HG03108 (cell line): Measurements from ENCODE around the gene WDR35.

Experiments used
- ATAC-seq: cut with Tn5 transposase; IDR thresholded peaks from one replicate; pipeline ENCODE4 v1.9.1; 2021; ENCODE audit warnings: moderate library complexity; ENCODE audit not compliant: unreplicated experiment

The WDR35 gene

DNA sequence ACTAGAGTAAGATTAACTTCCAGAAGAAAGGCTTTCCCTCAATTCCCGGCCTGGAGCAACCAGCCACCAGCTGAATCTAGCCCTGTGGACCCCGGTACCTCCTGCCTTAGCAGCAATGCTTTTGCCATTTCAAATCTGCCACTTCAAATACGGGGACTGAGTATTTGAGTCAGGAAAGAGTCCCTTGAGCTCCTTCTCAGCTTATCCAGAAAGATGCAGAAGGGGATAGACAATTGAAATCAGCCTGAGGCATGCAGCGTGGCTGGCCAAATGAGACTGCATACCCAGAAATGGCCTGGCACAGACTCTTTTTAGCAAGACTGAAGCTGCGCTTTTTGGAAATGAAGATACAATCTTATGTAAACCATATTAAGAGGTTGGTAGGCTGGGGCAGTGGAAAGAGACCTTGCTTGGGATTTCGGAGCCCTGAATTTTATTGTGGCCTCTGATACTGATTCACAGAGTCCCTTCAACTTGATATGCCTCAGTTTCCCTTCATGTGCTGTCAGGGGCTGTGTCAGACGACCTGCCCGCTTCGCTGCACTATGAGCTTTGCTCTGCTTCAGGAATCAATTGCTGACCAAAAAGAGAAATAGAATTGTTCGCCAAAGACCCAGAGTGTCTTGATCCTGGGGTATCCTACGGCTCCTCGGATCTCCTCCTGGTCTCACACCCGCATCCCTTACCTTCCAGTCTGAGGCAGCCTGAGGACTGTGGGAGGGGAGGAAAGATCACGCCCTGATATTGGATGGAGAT lies 21.5 kb upstream of the WDR35 start:
- no peak for ATAC-seq

DNA sequence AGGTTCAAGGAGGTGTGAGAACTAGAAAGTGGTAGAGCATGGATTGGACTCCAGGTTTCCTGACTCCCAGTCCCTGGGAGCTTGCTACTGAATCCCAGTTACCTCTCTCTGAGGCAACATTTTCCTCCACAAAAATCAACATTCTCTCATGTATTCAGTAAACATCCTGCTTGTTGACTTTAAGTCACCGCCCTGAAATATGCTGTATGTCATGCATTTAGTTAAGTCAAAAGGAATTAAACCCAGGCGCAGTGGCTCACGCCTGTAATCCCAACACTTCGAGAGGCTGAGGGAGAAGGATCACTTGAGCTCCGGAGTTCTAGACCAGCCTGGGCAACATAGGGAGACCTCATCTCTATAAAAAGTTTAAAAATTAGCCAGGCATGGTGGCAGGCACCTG lies 18.8 kb upstream of the WDR35 start:
- no peak for ATAC-seq

DNA sequence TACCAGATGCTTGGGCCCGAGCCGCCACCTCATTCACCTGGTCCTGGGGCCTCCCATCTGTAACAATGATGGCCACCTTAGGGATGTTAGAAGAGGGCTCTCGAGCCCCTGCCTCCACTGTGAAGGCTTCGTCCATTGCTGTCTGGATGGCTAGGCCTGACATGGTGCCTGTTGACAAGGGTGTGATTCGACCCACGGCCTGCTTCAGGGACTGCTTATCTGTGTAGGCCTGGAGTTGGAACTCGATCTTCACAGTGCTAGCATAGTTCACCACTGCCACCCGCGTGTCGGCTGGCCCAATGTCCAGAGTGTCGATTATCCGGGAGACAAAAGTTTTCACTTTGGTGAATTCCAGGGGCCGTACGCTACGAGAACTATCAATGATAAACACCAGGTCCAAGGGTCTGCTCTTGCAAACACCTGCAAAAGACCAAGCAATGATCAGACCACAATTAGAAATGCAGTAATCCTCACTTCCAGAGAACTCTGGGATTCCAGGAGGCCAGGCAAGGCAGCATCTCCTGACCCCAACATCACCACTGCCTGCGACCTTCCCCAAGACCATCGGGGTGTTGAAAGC lies 16.1 kb upstream of the WDR35 start:
- no peak for ATAC-seq

DNA sequence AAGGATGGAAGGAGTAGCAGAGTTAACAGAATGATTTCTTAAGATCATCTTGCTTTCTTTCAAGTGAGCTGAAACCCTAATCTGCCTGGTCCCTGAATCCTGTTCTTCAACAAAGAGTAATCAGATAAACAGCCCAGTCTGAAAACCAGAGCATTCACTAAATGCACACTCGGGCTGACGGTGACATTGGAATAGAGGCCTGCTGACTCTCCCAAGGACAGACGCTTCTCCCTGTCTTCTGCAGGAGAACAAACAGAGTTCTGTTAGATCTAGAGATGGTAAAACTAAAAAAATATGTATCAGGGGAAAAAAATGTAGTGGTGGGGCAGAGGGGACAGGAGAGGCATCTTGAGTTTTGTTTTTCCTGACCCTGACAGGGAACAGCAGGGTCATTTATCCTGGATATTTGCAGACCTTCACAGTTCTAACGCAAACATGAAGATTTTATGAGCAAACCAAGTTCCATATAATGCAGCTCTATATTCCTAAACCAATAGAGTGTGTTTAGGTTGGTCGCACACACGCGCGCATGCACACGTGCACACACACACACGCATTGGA lies 15.2 kb upstream of the WDR35 start:
- no peak for ATAC-seq

DNA sequence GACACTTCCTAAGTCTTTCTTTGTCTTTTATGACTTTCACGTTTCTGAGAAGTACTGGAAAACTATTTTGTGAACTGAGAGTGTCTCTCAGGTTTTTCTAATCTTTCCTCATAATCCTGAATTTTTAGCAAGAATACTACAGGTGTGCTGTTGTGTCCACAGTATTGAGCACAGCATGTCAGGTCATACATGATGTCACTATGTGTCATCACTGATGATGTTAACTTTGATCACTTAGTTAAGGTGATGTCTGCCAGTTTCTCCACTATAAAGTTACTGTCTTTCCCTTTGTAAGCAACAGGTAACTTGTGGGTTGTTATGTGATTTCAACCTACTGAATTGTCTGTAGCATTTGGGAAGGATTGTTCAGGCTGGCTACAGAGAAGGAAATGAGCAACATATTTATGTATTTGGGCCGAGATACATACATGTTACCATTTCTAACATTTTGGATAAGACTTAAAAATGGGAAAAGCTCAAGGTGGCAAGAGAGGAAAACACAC lies 11.5 kb upstream of the WDR35 start:
- no peak for ATAC-seq

DNA sequence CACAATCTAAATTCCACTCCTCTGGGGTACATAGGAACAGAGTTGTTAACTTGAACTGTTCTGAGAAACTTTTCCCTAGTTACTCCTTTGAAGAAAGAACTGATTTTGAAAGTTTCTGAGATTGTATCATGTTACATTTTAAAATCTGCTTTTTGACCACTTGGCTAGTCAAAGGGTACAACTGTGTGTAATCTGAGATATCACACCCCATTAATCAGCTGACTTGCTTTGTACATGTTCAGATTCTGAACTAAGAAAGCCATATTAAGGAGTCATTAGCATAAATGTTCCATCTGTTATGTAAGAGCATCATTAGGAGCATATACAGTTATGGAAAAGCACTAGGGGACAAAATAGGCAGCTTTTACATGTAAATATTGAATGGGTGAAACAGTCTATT lies 3.8 kb upstream of the WDR35 start:
- ATAC-seq: no peak

DNA sequence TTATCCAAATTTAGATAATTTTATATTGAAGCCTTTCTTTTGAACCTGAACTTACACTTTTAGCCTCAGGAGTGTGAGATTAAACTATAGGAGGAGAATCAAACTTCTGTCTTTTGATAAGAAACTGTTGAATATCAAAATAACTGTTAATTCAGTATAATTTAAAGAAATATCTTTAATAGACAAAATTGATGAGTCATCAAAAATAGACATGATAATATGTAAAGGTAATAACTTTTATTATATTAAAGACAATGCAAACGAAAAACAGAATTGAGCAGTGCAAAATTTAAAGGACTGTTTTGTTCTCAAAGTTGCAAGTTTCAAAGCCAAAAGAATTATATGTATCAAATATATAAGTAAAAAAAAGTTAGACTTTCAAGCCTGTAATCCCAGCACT lies 2.0 kb upstream of the WDR35 start:
- ATAC-seq: no peak

DNA sequence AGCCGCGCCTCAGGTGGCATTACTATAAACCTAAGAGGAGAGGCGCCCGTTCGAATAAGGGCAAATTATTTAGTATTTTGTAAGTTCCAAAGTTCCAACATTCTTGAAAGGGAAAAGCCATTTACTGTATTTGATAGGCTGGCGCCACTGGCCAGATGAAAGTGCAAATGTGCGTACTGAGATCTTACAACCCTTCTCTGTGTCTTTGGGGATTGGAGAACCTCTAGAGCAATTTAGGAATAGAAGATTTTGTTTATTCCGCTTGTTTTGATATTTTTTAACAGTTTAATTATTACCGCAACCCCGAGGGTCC lies 467 bp upstream of the WDR35 start:
- ATAC-seq: no peak

DNA sequence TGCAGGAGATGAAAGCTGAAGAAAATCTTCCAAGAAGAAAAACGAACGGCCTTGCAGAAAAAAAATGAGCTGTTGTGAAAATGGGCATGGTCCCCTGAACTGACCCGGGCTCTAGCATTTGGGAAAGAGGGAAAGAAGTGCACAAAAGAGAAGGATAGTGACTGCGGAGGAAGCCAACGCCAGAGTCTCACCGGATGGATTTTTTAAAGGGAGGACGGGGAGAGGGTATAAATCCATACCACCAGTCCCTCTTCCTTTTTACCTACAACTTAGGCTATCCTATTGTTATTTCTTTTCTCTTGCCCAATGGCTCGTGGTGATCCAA lies 601 bp downstream of the WDR35 start:
- no peak for ATAC-seq

DNA sequence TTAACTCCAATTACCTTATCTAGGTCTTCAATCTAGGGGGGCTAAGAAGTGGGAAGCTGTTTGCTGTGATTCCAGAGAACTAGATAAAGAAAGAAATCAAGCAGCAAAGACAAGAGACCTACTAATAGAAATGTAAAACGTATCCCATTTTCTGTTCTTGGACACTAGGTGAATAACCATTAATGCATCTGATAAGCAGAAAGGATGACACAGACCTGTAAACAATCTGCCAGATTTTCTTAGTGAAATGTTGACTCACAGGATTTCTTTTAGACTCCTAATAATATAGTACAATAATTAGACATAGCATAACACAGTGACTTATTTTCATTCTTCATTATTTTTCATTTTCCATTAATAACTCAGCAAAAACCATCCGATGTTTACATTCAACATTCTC lies 1.3 kb downstream of the WDR35 start:
- no peak for ATAC-seq

DNA sequence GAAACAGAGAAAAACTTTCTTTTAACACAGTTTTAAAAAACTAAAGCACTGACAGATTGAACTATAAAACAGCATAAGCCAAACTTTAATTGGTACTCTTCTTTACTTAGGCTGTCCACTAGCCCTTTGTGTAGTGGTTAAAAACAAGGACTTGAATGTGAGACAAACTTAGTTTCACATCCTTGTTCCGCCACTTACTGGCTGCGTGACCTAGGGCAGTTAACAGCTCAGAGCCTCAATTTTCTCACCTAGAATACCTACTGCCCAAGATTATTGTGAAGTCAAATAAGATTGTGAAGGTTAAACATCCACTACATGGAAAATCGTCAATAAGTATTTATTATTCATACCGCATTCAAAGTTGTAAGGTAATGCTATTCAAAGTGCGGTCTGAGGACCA lies 2.0 kb downstream of the WDR35 start:
- peak; percentile 77 for ATAC-seq

DNA sequence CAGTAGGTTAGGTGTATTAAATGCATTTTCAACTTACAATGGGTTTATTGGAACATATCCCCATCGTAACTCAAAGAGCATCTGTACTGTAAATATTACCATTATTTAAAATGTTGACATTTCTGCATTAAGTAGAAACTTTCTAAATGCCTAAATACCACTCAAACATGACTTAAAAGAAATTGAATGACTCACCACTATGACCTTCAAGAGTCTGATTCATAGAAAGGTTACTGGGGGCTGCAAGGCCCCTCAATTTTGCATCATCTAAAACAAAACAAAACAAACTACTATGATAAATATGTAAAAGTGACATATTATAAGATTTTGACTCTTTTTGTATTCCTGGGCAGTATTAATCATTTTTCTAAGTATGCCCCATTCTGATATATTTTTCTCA lies 7.6 kb downstream of the WDR35 start:
- ATAC-seq: no peak

DNA sequence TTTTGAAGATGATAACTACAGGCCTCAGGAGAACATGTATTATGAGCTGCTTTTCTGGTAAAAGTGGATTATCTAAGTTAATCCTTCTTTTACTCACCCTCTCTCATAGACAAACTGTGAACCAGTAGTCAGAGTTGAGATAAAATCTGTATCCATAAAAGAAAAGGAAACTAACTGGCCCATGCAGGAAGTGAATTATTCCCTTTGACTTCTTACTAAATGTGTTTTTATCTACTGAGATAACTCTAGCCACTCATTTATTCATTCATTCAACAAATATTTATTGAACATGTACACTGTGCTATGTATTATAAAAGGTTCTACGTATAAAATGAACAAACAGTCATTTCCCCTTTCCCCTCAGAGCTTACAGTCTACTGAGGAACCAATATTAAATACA lies 10.0 kb downstream of the WDR35 start:
- ATAC-seq: no peak

DNA sequence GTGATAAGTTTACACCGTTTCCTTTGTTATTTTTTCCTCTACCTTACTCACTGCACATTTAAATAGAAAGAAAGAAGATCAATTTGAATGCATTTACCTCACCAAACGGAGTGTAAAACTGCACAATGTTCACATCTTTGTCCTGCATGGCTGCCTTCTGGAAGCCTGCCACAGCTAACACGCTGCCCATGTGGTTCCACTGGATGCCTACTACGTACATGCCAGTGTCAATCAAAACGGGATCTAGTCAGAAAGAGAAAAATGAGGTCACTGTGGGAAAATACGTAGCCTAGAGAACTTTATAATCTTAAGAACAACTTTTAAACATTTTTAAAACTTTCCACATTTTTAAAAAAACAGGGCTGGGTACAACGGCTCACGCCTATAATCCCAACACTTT lies 16.4 kb downstream of the WDR35 start:
- no peak for ATAC-seq

DNA sequence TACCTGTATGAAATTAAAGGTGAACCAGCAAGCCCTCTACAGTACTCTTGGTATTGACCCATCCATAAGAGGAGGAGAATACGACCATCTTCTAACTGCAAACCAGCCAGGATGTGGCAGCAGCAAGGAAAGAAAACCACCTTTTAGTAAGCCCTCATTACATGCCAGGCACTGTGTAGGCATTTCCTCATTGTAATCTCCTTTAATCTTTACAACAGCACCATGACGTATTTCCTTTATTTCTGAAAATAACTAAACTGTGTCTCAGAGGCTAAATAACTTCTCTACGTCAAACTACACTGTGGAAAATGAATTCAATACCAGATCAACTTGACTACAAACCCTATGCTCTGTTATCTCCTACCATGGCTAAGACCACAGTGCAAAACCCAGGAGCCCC lies 18.2 kb downstream of the WDR35 start:
- ATAC-seq: no peak

DNA sequence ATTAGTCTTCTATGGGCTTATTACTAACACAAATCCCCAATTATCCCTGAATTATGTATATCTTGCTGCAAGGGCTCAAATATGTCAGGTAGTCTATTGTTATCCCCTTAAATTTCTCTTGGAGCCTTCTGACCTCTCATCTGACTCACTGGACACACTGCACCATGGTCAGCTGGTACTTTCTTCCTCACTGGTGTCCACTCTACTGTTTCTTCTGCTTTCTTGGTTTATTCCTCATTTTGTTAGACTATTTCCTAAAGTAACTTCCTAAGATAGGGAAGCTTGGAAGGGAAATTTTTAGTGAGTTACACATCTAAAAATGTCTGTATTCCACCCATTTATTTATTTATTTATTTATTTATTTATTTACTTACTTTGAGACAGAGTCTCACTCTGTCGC lies 26.5 kb downstream of the WDR35 start:
- ATAC-seq: no peak

DNA sequence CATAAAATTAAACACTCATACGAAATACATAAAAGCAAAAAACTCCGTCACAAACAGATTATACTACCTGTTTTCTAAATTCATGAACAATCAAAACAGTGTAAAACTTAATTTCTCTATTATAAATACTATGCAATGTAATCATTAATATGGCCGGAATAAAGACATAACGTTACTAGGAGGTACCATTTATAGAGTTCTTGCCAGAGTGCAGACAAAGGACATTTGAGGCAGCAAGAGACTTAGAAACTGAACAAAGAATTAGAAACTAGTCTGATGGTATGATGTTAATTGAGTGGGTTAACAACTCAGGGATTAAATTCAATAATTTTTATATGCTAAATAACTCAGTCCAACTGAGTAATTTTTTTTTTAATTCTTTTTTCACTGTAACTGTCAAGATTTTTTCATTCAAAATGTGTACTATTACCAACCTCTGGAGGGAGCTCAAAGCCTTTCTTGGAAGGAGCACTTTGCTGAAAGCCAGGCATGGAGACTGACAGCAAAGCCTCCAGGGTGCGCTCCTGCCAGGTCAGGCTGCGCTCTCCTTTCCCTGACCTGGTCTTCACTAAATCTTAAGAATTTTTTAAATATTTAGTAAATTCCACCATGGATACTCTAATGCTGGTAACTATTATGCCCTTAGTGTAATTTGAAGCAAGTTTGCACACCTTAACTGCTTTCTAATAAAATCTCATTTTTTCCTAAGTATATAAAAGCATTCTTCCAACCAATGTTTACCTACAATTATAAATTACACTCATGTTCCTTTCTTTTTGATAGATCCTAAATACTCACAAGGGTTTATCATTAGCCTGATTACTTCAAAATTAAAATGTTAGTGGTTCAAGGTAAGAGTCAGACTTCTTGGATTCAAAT lies 34.1 kb downstream of the WDR35 start:
- ATAC-seq: peak; percentile 84

DNA sequence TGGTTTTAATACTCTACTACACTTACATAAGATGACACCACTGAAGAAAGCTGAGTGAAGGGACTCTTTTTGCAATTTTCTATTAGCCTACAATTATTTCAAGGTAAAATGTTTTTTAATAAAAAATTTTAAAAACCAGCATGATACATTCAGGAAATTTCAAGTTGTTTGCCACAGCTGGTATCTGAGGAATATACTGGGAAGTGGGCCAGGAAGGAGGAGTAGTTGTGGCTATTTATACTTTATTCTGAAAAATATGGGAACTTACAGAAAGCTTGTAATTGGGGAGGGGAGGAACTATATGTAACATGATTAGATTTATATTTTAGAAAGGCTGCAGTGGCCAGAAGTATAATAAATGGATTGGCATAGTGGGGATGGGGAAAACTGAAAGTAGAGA lies 40.8 kb downstream of the WDR35 start:
- no peak for ATAC-seq

DNA sequence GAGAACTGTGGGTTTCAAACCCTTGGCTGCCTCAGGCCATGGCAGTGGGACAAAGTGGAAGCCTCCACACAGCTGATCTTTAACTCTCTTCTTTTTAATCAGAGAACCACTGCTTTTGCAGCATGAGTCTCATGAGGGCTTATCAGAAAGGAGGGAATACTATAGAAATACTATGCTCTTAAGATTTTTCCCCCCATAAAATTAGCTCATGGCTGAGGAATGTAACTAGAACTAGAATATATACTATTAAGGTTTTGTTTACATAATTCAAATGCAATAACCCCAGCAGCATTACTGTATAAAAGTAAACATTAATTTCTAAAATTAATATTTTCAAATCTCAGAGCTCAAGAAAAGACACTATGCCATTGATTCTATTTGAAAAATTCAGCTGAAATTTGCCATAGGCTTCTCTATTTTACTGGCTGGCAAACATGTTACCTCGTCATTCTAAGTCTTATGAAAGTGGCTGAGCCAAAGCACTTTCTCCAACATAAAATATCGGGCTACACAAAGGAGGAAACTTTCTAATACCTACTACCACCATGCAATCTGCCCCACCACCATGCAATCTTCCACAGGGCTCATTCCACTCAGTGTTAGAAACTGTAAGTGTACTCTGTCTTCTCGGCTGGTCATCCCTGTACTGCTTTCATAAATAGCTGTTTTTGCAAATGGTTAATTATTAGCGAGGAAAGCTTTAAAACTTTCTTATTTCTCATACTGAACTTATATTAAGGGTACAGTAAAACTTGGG lies 42.5 kb downstream of the WDR35 start:
- ATAC-seq: no peak

DNA sequence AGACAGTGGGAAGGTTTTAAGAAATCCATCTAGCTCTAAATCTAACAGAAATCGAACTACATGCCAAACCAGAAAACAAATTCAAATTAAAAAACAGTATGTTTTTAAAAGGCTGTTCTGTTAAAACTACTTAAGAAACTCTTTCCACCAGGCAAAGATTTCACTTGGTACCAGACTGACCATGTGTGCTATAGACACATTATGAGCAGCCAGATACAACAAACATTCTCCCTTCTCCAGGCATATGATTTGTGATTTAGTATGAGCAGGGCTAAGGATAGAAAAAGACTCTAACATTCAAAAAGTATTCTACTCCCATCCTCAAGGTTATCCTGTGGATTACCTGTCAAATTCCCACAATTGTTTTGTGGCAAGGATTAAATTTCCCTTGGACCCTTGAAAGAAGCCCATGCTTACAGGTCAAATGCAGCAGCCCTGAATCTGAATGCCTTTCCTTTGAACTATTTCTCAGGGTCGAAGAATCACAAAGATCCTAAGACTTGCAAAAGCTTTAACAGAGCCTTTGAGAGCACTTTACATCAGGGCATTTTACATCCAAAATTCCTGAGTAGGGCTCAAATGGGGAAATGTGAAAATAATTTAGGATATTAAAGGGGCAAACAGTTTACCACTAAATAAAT lies 45.6 kb downstream of the WDR35 start:
- ATAC-seq: no peak

DNA sequence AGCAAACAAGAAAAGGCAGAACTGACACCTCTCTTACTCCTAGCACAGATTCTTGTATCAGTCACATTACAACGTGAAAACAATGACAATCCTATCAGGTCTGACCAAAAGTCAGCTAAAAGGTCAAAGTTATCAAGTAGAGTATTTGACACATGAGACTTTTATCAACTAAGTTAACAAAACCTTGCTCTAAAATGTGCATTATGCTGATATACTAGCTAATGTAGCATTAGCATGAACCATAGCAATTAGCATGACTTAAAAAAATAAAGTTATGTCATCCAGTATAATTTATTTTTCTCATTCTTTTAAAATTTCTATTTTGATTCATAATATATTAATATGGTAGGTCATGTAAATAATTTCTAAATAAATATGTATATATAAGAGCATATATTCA lies 46.7 kb downstream of the WDR35 start:
- no peak for ATAC-seq
